ENCODE results near the gene ZBTB43. TPM values are rescaled to one million over a fixed set of nuclear protein-coding genes. Genes with fewer than 3 reads are reported as not detected.

Gene ZBTB43
- total RNA-seq, 1 donor from 2014 or later, result 2.4 TPM

DNA sequence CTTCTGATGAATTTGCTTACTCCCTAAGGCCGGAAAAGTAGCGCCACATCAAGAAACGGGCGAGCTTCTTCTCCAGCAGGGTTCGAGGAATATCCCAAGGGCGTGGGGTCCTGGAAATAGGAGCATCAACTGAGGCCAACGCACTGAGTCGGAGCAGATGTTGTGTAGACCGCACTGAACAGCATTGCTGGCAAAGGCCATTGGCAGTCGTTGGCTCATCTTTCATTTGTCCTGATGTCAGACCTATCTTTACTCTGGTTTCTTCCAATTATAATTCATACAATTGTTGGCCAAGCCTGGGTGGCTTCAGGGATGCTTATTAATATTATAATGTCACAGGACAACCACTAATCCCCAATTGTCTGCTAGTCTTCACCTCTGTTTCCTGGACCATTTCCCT is 82.1 kb downstream of the ZBTB43 start:
- Histone ChIP-seq H3K27me3 (no peaks in the 10 kb centered on the region), H3K4me1 (no peaks in the 10 kb centered on the region)
- intact Hi-C loops (cut with DNase I), result no loop called here

More for the DNA sequence above, 82.1 kb downstream of the ZBTB43 start:
- Histone ChIP-seq H3K27ac (no peak overlapping the region), H3K36me3 (peaks cover 6 to 12% of the 10 kb centered on the region in 2 donors), H3K9me3 (no peaks in the 10 kb centered on the region), H3K4me3 (no peak overlapping the region)
- DNase-seq (ENCODE audit: low spot score in 2 of 2), result no peak
- TF ChIP-seq, protein P1, sequence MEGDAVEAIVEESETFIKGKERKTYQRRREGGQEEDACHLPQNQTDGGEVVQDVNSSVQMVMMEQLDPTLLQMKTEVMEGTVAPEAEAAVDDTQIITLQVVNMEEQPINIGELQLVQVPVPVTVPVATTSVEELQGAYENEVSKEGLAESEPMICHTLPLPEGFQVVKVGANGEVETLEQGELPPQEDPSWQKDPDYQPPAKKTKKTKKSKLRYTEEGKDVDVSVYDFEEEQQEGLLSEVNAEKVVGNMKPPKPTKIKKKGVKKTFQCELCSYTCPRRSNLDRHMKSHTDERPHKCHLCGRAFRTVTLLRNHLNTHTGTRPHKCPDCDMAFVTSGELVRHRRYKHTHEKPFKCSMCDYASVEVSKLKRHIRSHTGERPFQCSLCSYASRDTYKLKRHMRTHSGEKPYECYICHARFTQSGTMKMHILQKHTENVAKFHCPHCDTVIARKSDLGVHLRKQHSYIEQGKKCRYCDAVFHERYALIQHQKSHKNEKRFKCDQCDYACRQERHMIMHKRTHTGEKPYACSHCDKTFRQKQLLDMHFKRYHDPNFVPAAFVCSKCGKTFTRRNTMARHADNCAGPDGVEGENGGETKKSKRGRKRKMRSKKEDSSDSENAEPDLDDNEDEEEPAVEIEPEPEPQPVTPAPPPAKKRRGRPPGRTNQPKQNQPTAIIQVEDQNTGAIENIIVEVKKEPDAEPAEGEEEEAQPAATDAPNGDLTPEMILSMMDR (IDR thresholded peaks at IDR 0.05), result no peak

Other genes starting within 250 kb of the ZBTB43 start
- 1.9 TPM for gene LMX1B, start 191.1 kb upstream of the ZBTB43 start, total RNA-seq
- 8.9 TPM for gene ZBTB34, start 55.6 kb downstream of the ZBTB43 start, total RNA-seq
- gene RALGPS1, start 109.7 kb downstream of the ZBTB43 start, total RNA-seq, result 9.8 TPM

All from ascending aorta (tissue), 2 donors.